ENCODE data around the gene TSPAN3. TPM values are rescaled to one million over a fixed set of nuclear protein-coding genes. Genes with fewer than 3 reads are reported as not detected.

TSPAN3 gene
- total RNA-seq, 6 experiments from 2014 or later: 35.6 to 103 (median 63.2) TPM

- DNase-seq (peak in 2 of 3 donors; percentile 22 to 46), ATAC-seq (no peak)
- intact Hi-C loops (cut with DNase I): no loop called here
- no peaks in the 10 kb centered on the region for H3K36me3 ChIP-seq
- H3K27me3 ChIP-seq: no peaks in the 10 kb centered on the region
- H3K4me3 ChIP-seq: no peak overlapping the region
- no peak overlapping the region for H3K27ac ChIP-seq
- no peaks in the 10 kb centered on the region for H3K9me3 ChIP-seq
- no peak for TF ChIP-seq CTCF (IDR thresholded peaks at IDR 0.05)
- TF ChIP-seq POLR2A (IDR thresholded peaks at IDR 0.05): no peak
- no peaks in the 10 kb centered on the region for H3K4me1 ChIP-seq
- WGBS (ENCODE audit: insufficient coverage, low coverage, low lambda C conversion rate, missing lambda C conversion rate): 61% methylated on average over 2 of the region's 12 CpGs
These were observed 39.4 kb downstream of the TSPAN3 start for GRCh38 chr15:77031376-77032050.

DNA sequence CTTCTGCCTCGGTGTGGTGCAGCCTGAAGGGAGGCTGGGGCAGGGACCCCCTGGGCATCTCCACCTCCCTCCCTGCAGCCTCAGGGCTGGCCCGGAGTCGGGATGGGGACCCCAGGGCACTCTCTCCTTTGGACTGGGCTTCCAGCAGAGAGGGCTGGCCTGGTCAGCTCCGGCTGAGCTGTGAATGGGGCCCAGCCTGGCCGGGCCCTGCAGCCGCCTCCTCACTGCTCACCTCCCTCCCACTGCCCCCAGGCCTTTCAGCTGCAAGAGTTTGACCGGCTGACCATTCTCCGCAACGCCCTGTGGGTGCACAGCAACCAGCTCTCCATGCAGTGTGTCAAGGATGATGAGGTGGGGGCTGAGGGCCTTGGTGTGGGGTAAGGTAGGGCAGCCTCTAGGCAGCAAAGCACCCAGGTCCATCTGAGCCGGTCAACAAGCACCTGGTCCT lies 40.0 kb downstream of the TSPAN3 start:
- Histone ChIP-seq H3K27ac (no peak overlapping the region), H3K4me1 (no peaks in the 10 kb centered on the region), H3K36me3 (no peaks in the 10 kb centered on the region), H3K27me3 (no peaks in the 10 kb centered on the region), H3K4me3 (no peak overlapping the region), H3K9me3 (no peaks in the 10 kb centered on the region)
- intact Hi-C loops (cut with DNase I): no loop called here
- 100% methylated on average over 1 of the region's 10 CpGs for WGBS (ENCODE audit: insufficient coverage, low coverage, low lambda C conversion rate, missing lambda C conversion rate)
- DNase-seq: peak in 2 of 3 donors; percentile 16 to 41
- TF ChIP-seq CTCF (IDR thresholded peaks at IDR 0.05) (no peak), POLR2A (IDR thresholded peaks at IDR 0.05) (no peak)
- ATAC-seq: no peak

DNA sequence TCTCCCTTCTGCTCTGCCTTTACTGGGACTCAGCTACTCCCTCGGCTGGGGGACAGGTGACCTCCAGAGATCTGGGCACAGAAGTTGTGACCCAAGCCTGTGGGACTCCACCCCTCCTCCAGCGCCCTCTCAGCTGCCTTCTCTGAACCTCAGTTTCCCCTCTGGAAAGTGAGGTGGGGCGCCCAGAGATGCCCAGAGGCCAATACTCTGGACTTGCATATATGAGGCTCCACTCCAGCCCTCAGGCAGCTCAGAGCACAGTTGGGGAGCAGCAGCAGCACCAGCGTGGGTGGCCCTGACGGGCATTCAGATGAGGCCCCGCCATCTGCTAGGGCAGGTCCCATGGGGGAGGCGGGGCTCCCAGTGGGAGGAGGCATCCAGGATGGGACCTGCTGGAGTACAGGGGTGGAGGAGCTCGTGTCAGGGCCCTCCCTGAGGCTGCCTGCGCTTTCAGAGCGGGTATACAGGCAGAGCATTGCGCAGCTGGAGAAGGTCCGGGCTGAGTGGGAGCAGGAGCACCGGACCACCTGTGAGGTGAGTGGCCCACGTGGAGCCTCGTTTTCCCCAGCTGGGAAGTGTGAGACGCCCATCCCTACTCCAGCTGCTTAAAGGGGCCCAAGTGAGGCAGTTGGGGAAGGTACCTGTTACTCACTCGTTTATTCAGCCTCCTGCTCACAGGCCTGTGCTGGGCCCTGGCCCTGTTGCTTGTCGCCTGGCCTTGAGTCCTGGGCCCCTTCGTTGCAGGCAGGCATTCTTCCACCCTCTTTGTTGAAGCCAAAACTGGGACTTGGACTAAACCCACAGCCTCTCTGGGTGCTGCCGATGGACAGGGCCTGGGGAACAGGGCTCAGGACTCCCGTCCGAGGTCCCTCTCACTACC lies 40.6 kb downstream of the TSPAN3 start:
- no peak for TF ChIP-seq CTCF (IDR thresholded peaks at IDR 0.05)
- Histone ChIP-seq H3K4me1 (no peaks in the 10 kb centered on the region), H3K4me3 (no peak overlapping the region), H3K27me3 (no peaks in the 10 kb centered on the region), H3K9me3 (no peaks in the 10 kb centered on the region), H3K36me3 (no peaks in the 10 kb centered on the region), H3K27ac (no peak overlapping the region)
- DNase-seq: peak in 2 of 3 donors; percentile 17 to 44
- intact Hi-C loops (cut with DNase I): no loop called here
- no peak for ATAC-seq
- 57% methylated on average over 3 of the region's 22 CpGs for WGBS (ENCODE audit: insufficient coverage, low coverage, low lambda C conversion rate, missing lambda C conversion rate)

DNA sequence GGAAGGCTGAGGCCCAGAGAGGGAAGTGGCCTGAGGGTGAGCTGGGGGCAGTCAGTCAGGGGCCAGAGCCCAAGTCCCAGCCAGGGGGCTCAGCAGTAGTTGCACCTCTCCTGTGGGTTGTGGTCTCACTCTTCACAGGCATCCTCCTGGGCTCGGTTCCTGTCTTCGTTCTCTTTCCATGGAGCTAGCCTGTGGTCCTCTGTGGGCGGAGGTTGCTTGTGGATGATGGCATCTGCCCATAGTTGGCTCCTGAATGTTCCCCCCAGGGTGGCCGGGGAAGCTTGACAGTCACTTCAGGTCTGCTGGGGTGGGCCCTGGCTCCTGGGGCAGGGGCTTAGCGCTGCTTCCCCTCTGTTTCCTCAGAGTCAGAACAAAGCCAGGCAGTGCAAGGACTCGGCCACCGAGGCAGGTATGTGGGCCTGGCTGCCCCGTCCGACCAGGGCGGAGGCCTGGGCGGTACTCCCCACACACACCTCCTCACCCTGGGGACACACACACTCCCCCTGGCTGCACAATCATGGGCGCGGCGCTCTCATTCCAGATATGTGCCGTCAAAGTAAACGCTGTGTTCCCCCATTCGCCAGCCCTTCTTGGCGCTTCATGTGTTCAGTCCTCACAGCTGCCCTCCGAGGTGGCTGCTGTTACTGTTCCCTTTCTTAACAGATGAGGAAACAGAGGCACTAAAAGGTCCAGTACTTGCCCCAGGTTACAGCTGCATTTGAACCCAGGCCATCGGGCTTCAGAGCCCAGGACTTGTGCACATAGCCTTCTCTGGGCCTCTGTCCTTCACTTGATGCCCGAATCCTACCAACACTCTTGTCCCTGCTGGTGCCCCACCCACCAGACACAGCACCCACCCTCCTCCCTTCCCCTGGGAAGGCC lies 41.5 kb downstream of the TSPAN3 start:
- ATAC-seq: no peak
- intact Hi-C loops (cut with DNase I): loop anchor here in 1 of 2 donors (10.0 kb wide), 1 partner anchor 515 kb away; no protein-coding TSS in a partner anchor
- Histone ChIP-seq H3K9me3 (no peaks in the 10 kb centered on the region), H3K4me3 (no peak overlapping the region), H3K36me3 (no peaks in the 10 kb centered on the region), H3K27ac (no peak overlapping the region), H3K27me3 (no peaks in the 10 kb centered on the region), H3K4me1 (no peaks in the 10 kb centered on the region)
- TF ChIP-seq POLR2A (IDR thresholded peaks at IDR 0.05): no peak
- TF ChIP-seq CTCF (IDR thresholded peaks at IDR 0.05): no peak
- DNase-seq: peak; percentile 11 to 33 (median 31)
- 86% methylated on average over 9 of the region's 21 CpGs for WGBS (ENCODE audit: insufficient coverage, low coverage, low lambda C conversion rate, missing lambda C conversion rate)
